ENCODE results near the gene HMCN1. TPM values are rescaled to one million over a fixed set of nuclear protein-coding genes. Genes with fewer than 3 reads are reported as not detected.

HMCN1 gene
- total and polyA plus RNA-seq, 2 experiments from 2014 or later = 1.6 to 8.7 TPM

GRCh38 chr1:185961664-185962063 is 227.5 kb downstream of the HMCN1 start (continued):
- no peak for TF ChIP-seq EZH2 (IDR thresholded peaks at IDR 0.05; ENCODE audit: low read depth, unreplicated experiment)
- TF ChIP-seq CREB1 (CRISPR knock-in tag; IDR thresholded peaks at IDR 0.05; ENCODE audit: low read depth) = no peak
- no peak for TF ChIP-seq POLR2AphosphoS5 (IDR thresholded peaks at IDR 0.05; ENCODE audit: low read depth)
- no peak for TF ChIP-seq ZNF114 (CRISPR knock-in tag; IDR thresholded peaks at IDR 0.05)

GRCh38 chr1:185964946-185965345 is 230.8 kb downstream of the HMCN1 start:
- Histone ChIP-seq H2AFZ (no peak overlapping the region), H3K27ac (ENCODE audit: low read depth) (peak overlapping the region; percentile 64), H3K4me2 (no peak overlapping the region; the same call in 1 of the 2 replicates), H4K20me1 (replicated peaks; ENCODE audit: insufficient read depth) (no peaks in the 10 kb centered on the region), H3F3A (replicated peaks; ENCODE audit: low read depth) (no peaks in the 10 kb centered on the region), H3K4me3 (no peak overlapping the region), H3K36me3 (ENCODE audit: insufficient read depth) (no peaks in the 10 kb centered on the region), H3K4me1 (ENCODE audit: insufficient read depth) (peaks cover 12% of the 10 kb centered on the region), H3K9me2 (ENCODE audit: insufficient read depth) (0 out of 2 replicates have a peak, but pooled peaks cover 3% of the 10 kb centered on the region), H3K27me3 (ENCODE audit: insufficient read depth) (no peaks in the 10 kb centered on the region), H3K79me2 (replicated peaks; ENCODE audit: insufficient read depth) (no peaks in the 10 kb centered on the region)
- Mint-ChIP-seq H3K27me3 (ENCODE audit: insufficient read depth, low read depth, poor library complexity) (peaks cover 3% of the 10 kb centered on the region), H3K4me3 (no peak overlapping the region), H3K36me3 (ENCODE audit: low read depth) (no peaks in the 10 kb centered on the region), H3K27ac (peak overlapping the region; percentile 63), H3K9me3 (no peaks in the 10 kb centered on the region), H3K4me1 (peaks cover 15% of the 10 kb centered on the region)
- no peak for ATAC-seq
- no peak for DNase-seq (ENCODE audit: low spot score)
- TF ChIP-seq CTCF (conservative IDR thresholded peaks at IDR 0.05; ENCODE audit: low read depth in 2 of 2) (no peak), STAT1 (IDR thresholded peaks at IDR 0.05; ENCODE audit: unreplicated experiment) (no peak), ETS1 (IDR thresholded peaks at IDR 0.05) (no peak), CREB1 (CRISPR knock-in tag; IDR thresholded peaks at IDR 0.05; ENCODE audit: low read depth) (no peak), REST (IDR thresholded peaks at IDR 0.05; ENCODE audit: unreplicated experiment) (no peak), EZH2 (IDR thresholded peaks at IDR 0.05; ENCODE audit: low read depth, unreplicated experiment) (no peak), ZNF462 (CRISPR knock-in tag; IDR thresholded peaks at IDR 0.05) (no peak)
